Esophagus muscularis mucosa (tissue), 4 donors: ENCODE results near the gene TIGD1. TPM values are rescaled to one million over a fixed set of nuclear protein-coding genes. Genes with fewer than 3 reads are reported as not detected.

ENCODE experiments used
- DNase-seq: peaks from one replicate; pipeline ENCODE4 v3.0.0-alpha.2; 2017; ENCODE audit errors: extremely low spot score
- H3K27ac ChIP-seq, 4 donors: fragments of 200-600 bp; sonication (generic); replicated peaks in 1 of 4; 1 replicate in 3 of 4; 2 replicates in 1 of 4; pipeline ENCODE4 v1.5.1; 2016 to 2019; ENCODE audit warnings: mild to moderate bottlenecking in 1 of 4
- H3K27me3 ChIP-seq, 4 donors: fragments of 200-600 bp; sonication (generic); one replicate each; pipeline versions ENCODE4 v1.5.1 to v1.6.0; 2016 to 2019
- H3K36me3 ChIP-seq, 4 donors: fragments of 200-600 bp; sonication (generic); one replicate each; pipeline ENCODE4 v1.5.1; 2016 to 2019
- H3K4me1 ChIP-seq, 4 donors: fragments of 200-600 bp; sonication (generic); one replicate each; pipeline ENCODE4 v1.5.1; 2016 to 2019
- H3K4me3 ChIP-seq, 4 donors: fragments of 200-600 bp; sonication (generic); 1 replicate in 2 of 4; 2 replicates in 2 of 4; pipeline ENCODE4 v1.5.1; 2016 to 2019; ENCODE audit warnings: mild to moderate bottlenecking in 4 of 4, moderate library complexity in 1 of 4
- H3K9me3 ChIP-seq, 4 donors: fragments of 200-600 bp; sonication (generic); 1 replicate in 3 of 4; 2 replicates in 1 of 4; pipeline ENCODE4 v1.5.1; 2016 to 2019
- CTCF ChIP-seq, 3 experiments: fragments of 200-600 bp in 2 of 3; fragments of 450-650 bp in 1 of 3; sonication (generic) in 2 of 3; IDR thresholded peaks; one replicate each; pipeline ENCODE4 v1.5.1; 2017 to 2019; ENCODE audit warnings: antibody characterized with exemption in 3 of 3, mild to moderate bottlenecking in 2 of 3, moderate library complexity in 1 of 3
- EP300 ChIP-seq: sonication (generic); formaldehyde crosslinking; IDR thresholded peaks from one replicate; pipeline ENCODE4 v1.6.1; 2017; ENCODE audit warnings: antibody characterized with exemption
- POLR2A ChIP-seq: fragments of 450-650 bp; IDR thresholded peaks from one replicate; pipeline ENCODE4 v1.6.1; 2017; ENCODE audit warnings: antibody characterized with exemption, moderate library complexity, mild to moderate bottlenecking, low read depth
- POLR2AphosphoS5 ChIP-seq, 2 donors: sonication (generic); formaldehyde crosslinking; IDR thresholded peaks; one replicate each; pipeline ENCODE4 v1.6.1; 2017; ENCODE audit warnings: antibody characterized with exemption in 2 of 2
- WGBS: methylation state at CpG from one replicate; pipeline ENCODE4 v1.1.5; 2018; 5-methylcytosine and 5-hydroxymethylcytosine counted together
- intact Hi-C: fragments of 100-400 bp; cut with DNase I; formaldehyde crosslinking; loops from one replicate; pipeline ENCODE4 v1.15.1; 2023
- total RNA-seq, 4 donors: library from RNA; depleted of rRNA; stranded (reverse); fragments of >200 nt; gene quantifications; one replicate each; pipeline versions ENCODE4 v1.1.0 to v1.2.1, GENCODE V29; 2016

Gene TIGD1
- total RNA-seq, 4 donors from 2014 or later = 1.2 to 1.7 (median 1.6) TPM

- no peak overlapping the region for H3K4me3 ChIP-seq
- WGBS = 88% methylated on average over 17 of the region's 17 CpGs
- H3K4me1 ChIP-seq = peaks cover 0 to 10% (median 9%) of the 10 kb centered on the region in 4 donors
- TF ChIP-seq CTCF (IDR thresholded peaks at IDR 0.05) (no peak), POLR2AphosphoS5 (IDR thresholded peaks at IDR 0.05) (no peak), POLR2A (no peak), EP300 (no peak)
- H3K36me3 ChIP-seq = peaks cover 0 to 9% (median 0%) of the 10 kb centered on the region in 4 donors
- H3K27ac ChIP-seq = no peak overlapping the region
- DNase-seq = no peak
- H3K27me3 ChIP-seq = peaks cover 0 to 7% (median 0%) of the 10 kb centered on the region in 4 donors
- no peaks in the 10 kb centered on the region for H3K9me3 ChIP-seq
- intact Hi-C loops = no loop called here
Observed at GRCh38 chr2:232545511-232546375, 4.6 kb downstream of the TIGD1 start.

- no peaks in the 10 kb centered on the region for H3K9me3 ChIP-seq
- H3K4me3 ChIP-seq = no peak overlapping the region
- H3K36me3 ChIP-seq = peaks cover 0 to 9% (median 0%) of the 10 kb centered on the region in 4 donors
- whole genome bisulfite sequencing = 98% methylated on average over 6 of the region's 6 CpGs
- no peak overlapping the region for H3K27ac ChIP-seq
- peaks cover 0 to 7% (median 5%) of the 10 kb centered on the region in 4 donors for H3K4me1 ChIP-seq
- TF ChIP-seq EP300 = no peak
- no peak for TF ChIP-seq POLR2AphosphoS5 (IDR thresholded peaks at IDR 0.05)
- no peak for TF ChIP-seq CTCF (IDR thresholded peaks at IDR 0.05)
- TF ChIP-seq POLR2A = no peak
- intact Hi-C loops = no loop called here
- DNase-seq = no peak
- peaks cover 0 to 17% (median 2%) of the 10 kb centered on the region in 4 donors for H3K27me3 ChIP-seq
Observed at GRCh38 chr2:232544674-232545073, 5.7 kb downstream of the TIGD1 start.

- intact Hi-C loops = no loop called here
- Histone ChIP-seq H3K27me3 (peaks cover 0 to 23% (median 5%) of the 10 kb centered on the region in 4 donors), H3K4me1 (peaks cover 0 to under 1% (median under 1%) of the 10 kb centered on the region in 4 donors), H3K36me3 (peaks cover 0 to 9% (median 0%) of the 10 kb centered on the region in 4 donors), H3K4me3 (no peak overlapping the region), H3K27ac (no peak overlapping the region), H3K9me3 (no peaks in the 10 kb centered on the region)
- TF ChIP-seq POLR2A (no peak), EP300 (no peak), POLR2AphosphoS5 (IDR thresholded peaks at IDR 0.05) (no peak), CTCF (IDR thresholded peaks at IDR 0.05) (no peak)
- no peak for DNase-seq
- WGBS = 96% methylated on average over 19 of the region's 19 CpGs
Observed at GRCh38 chr2:232543928-232544631, 6.3 kb downstream of the TIGD1 start.

GRCh38 chr2:232543491-232543890, 6.9 kb downstream of the TIGD1 start:
- Histone ChIP-seq H3K4me1 (no peaks in the 10 kb centered on the region), H3K27ac (no peak overlapping the region), H3K36me3 (peaks cover 0 to 9% (median 0%) of the 10 kb centered on the region in 4 donors), H3K4me3 (no peak overlapping the region), H3K27me3 (peaks cover 0 to 29% (median 5%) of the 10 kb centered on the region in 4 donors), H3K9me3 (no peaks in the 10 kb centered on the region)
- DNase-seq = no peak
- intact Hi-C loops = no loop called here
- no peak for TF ChIP-seq POLR2A
- no peak for TF ChIP-seq POLR2AphosphoS5 (IDR thresholded peaks at IDR 0.05)
- no peak for TF ChIP-seq CTCF (IDR thresholded peaks at IDR 0.05)
- TF ChIP-seq EP300 = no peak
- 96% methylated on average over 13 of the region's 14 CpGs for WGBS
